OCI-LY3 (cell line): ENCODE measurements around the gene ZCCHC14.

Experiments used
- CTCF ChIP-seq: fragments of 200-600, 300-600 bp; sonication (generic); IDR thresholded peaks from 2 replicates; pipeline ENCODE4 v1.5.1; 2014; ENCODE audit warnings: antibody characterized with exemption, low read length, low read depth
- EZH2phosphoT487 ChIP-seq: fragments of 200-600 bp; shearing (Covaris generic); IDR thresholded peaks from 2 replicates; pipeline ENCODE4 v1.6.1; 2018; ENCODE audit warnings: antibody characterized with exemption, mixed run types, low read depth

DNA sequence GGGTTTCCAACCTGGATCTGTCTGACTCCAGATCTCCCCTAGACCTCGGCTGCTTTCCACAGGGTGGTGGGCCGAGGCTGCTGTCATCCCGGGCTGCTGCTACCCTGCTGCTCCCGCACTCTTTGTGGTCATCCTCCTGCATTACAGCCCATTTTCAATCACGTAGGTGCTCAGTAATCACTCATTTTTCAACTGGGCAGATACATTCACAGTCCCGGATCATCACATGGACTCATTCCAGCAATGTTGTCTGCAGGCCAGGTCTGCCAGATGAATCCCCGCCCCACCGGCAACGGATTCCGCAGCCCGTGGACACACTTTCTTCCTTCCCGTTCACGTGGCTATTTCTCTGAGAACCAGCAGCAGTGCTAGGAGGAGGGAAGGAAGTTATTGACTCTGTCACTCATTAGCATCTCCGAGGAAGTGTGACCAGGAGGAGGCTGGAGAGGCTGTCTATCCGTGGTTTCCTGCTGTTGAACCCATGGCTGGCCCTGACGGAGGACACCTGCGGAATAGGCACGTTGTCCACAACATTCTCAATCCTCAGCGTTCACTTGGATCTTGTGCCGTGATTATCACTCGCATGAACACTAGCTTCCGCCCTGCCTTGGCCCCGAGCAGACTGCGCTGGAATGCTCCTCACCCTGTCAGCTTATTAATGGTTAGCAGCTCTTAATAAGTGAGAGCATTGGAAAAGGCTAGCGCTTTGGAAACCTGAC is 14.7 kb upstream of the ZCCHC14 start:
- no peak for TF ChIP-seq CTCF
- TF ChIP-seq EZH2phosphoT487, result no peak
